Cardiac muscle cell (in vitro differentiated cells and primary cell): ENCODE results near the gene CUL4A. TPM values are rescaled to one million over a fixed set of nuclear protein-coding genes. Genes with fewer than 3 reads are reported as not detected.
A peak's percentile ranks its signal among the peaks of the same experiment; 100 is the strongest.

Source experiments
- DNase-seq, 2 donors: peaks; one replicate each; pipeline versions ENCODE4 v3.0.0 to v3.0.0-alpha.2; 2010 to 2017; ENCODE audit warnings: low read depth in 1 of 2, low spot score in 1 of 2
- H3K27ac ChIP-seq: fragments of 200-600 bp; sonication (generic); 2 replicates; pipeline ENCODE4 v1.5.1; 2016
- H3K27me3 ChIP-seq: fragments of 200-600 bp; sonication (generic); 2 replicates; pipeline ENCODE4 v1.6.0; 2016; ENCODE audit warnings: control low read depth
- H3K36me3 ChIP-seq: fragments of 200-600 bp; sonication (generic); 2 replicates; pipeline ENCODE4 v1.5.1; 2016; ENCODE audit warnings: control low read depth
- H3K4me1 ChIP-seq: fragments of 200-600 bp; sonication (generic); 2 replicates; pipeline ENCODE4 v1.8.1; 2017; ENCODE audit warnings: low read depth, mild to moderate bottlenecking, mixed run types
- H3K4me3 ChIP-seq: fragments of 200-600 bp; sonication (generic); 2 replicates; pipeline ENCODE4 v1.5.1; 2016; ENCODE audit warnings: mild to moderate bottlenecking
- H3K9me3 ChIP-seq: fragments of 200-600 bp; sonication (generic); 2 replicates; pipeline ENCODE4 v1.5.1; 2017; ENCODE audit warnings: low read depth, mild to moderate bottlenecking, control low read depth
- polyA plus RNA-seq: library from polyadenylated mRNA; unstranded; fragments of >200 nt; fragmentation: Nextera tagmentation; extraction: Ambion mirVana; gene quantifications from 2 replicates; pipeline ENCODE4 v1.2.1, GENCODE V29; 2016
- total RNA-seq: library from RNA; depleted of rRNA; stranded (reverse); fragments of >200 nt; gene quantifications from 2 replicates; pipeline ENCODE4 v1.2.3, GENCODE V29; 2016
- TF ChIP-seq, protein P1 (sequence below): IDR thresholded peaks from 2 replicates; pipeline ENCODE4 v1.5.1; 2012; ENCODE audit warnings: low read depth, mild to moderate bottlenecking, low read length

CUL4A gene
- total and polyA plus RNA-seq, 2 experiments from 2014 or later: 57.7 to 89.3 TPM

DNA sequence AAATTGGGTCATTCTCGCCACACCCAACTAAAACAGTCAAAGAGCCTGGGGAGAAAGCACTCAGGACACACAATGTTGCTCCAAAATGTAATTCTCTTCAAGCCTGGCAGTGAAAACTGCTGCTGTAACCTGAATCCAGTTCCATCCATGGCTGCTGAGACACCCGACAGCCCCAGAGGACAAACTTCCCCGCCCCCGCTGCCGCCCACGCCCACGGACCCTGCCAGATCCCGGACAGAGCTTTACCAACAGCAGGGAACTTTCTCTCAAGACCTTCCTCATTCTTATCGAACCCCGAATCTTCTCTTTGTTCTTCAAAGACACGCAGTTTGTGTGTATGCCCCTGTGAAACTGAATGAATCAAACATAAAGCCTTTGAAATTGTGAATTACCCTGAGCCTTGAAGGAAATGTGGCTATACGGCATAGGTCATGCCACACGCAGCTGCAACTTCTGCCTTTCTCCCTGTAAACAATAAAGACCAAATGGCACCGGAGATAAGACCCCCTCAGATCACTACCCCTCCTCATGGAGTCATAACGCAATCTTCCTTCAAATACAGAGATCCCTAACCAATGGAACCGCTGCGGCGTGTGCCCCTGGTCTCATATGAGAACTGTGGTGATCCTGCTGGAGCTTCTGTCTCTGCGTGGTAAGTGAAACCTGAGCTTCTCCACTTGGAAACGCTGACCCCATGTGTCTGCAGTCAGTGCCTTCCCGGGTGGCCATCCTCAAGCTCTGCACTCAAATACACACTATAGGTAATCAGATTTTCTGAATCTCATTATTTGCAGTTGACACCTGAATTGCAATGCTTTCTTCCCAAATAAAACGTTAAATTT is 82.8 kb downstream of the CUL4A start:
- H3K36me3 ChIP-seq: no peaks in the 10 kb centered on the region
- DNase-seq: peak; percentile 27 to 36
- H3K27me3 ChIP-seq: peaks cover 12% of the 10 kb centered on the region
- no peak overlapping the region for H3K4me3 ChIP-seq
- TF ChIP-seq, protein P1, sequence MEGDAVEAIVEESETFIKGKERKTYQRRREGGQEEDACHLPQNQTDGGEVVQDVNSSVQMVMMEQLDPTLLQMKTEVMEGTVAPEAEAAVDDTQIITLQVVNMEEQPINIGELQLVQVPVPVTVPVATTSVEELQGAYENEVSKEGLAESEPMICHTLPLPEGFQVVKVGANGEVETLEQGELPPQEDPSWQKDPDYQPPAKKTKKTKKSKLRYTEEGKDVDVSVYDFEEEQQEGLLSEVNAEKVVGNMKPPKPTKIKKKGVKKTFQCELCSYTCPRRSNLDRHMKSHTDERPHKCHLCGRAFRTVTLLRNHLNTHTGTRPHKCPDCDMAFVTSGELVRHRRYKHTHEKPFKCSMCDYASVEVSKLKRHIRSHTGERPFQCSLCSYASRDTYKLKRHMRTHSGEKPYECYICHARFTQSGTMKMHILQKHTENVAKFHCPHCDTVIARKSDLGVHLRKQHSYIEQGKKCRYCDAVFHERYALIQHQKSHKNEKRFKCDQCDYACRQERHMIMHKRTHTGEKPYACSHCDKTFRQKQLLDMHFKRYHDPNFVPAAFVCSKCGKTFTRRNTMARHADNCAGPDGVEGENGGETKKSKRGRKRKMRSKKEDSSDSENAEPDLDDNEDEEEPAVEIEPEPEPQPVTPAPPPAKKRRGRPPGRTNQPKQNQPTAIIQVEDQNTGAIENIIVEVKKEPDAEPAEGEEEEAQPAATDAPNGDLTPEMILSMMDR: no peak
- H3K27ac ChIP-seq: no peak overlapping the region
- H3K4me1 ChIP-seq: peaks cover 5% of the 10 kb centered on the region
- no peaks in the 10 kb centered on the region for H3K9me3 ChIP-seq

DNA sequence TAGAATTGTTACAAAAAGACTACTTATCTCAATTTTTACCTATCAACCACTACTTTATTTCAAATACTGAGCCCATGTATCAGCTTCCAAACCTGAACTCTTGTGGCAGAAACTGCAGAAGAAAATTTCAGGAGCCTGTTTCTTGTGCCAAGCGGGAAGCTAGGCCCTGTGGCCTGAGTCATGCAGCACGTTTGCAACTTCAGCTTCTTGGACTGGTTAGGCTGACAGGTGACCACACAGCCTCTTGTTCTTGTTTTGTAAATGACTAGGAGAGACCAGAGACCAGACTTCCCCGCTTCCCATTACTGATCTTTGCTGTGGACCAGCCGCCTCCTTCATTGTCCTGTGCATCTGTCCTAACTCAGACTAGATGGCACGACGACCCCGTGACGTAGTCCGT is 84.3 kb downstream of the CUL4A start:
- H3K36me3 ChIP-seq: no peaks in the 10 kb centered on the region
- TF ChIP-seq, protein P1: no peak
- no peak overlapping the region for H3K4me3 ChIP-seq
- H3K27ac ChIP-seq: no peak overlapping the region
- no peaks in the 10 kb centered on the region for H3K9me3 ChIP-seq
- H3K4me1 ChIP-seq: peaks cover 16% of the 10 kb centered on the region
- H3K27me3 ChIP-seq: peaks cover 12% of the 10 kb centered on the region
- DNase-seq: no peak

DNA sequence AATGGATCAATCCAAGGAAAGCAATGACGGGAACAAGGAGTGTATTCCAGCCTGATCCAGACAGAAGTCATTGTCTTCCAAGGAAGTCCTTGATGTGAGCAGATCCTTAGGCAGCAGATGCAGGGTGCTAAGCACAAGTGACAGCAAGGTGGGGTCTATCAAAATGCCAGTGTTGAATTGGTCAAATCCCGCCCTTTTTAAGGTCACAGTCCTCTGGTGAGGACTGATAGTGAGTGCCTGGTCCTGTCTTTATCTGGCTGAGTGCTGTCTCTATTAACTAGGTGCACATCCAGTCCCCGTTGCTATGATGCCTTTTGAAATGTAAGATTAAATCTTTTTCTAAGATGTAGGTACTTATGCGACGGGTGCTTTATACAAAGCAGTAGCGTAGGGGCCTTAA is 86.4 kb downstream of the CUL4A start:
- Histone ChIP-seq H3K27me3 (no peaks in the 10 kb centered on the region), H3K9me3 (no peaks in the 10 kb centered on the region), H3K4me3 (no peak overlapping the region), H3K36me3 (no peaks in the 10 kb centered on the region), H3K27ac (no peak overlapping the region), H3K4me1 (peaks cover 16% of the 10 kb centered on the region)
- TF ChIP-seq, protein P1: no peak
- no peak for DNase-seq

DNA sequence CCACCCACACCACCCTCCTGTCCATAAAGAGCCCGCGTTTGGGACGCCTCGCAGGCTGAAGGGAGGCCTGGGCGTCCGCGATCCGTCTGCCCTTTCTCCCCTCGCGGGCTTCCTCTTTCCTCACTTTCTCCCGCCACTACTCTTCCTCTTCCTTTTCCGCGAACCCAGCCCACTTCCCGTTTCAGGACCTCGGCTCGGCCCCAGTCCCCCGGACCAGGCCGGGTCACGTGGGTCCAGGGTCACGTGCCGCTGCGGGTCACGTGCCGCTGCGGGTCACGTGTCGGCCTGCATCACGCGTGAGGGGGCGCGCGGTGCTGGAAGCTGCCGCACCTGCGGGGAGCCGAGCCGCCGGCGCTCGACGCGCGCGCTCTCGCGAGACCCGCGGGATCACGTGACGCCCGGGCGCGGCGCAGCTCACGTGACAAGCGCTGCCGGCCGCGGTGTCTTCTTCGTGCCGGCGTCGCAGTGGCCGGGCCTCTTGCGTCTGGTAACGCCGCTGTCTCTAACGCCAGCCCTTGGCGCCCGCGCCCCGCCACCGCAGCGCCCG is 87.5 kb downstream of the CUL4A start, which contains the start of gene LAMP1:
Gene LAMP1 (plus strand): TSS at position 417 of the 547 bp plus-strand sequence. CDS start 196 bp downstream, outside the sequence.
- Histone ChIP-seq H3K36me3 (no peaks in the 10 kb centered on the region), H3K27me3 (no peaks in the 10 kb centered on the region), H3K4me3 (peak within 1 kb of the TSS; percentile 93), H3K9me3 (no peaks in the 10 kb centered on the region), H3K4me1 (peaks cover 13% of the 10 kb centered on the region), H3K27ac (peak within 1 kb of the TSS; percentile 93)
- TF ChIP-seq, protein P1: no peak
- DNase-seq: peak; percentile 96 to 99

DNA sequence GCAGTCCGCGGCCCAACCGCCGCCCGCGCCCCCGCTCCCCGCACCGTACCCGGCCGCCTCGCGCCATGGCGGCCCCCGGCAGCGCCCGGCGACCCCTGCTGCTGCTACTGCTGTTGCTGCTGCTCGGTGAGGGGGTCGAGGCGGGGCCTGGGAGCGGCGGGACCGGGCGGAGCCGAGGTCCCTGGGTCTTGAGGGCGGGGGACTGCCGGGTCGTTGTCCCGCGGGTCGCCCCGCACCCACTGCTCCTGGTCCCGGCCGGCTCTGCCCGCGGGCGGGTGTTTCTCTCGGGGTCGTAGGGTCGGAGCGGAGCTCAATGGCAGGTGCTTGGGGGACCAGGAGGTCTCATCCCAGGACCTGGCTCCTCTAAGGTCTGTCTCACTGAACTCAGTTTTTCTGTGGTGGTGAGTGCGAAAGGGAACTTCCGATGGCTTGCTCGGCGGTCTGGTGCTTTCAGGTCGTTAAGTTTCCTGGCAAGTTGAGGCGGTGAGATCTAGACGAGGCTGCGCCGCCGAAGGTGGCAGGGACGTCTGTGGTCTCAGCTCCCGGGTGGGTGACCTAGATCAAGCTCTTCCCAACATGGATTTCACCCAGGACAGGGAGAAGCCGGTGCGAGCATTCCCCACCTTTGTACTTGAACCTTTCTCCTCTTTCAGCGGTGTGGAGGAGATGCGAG is 88.1 kb downstream of the CUL4A start:
- Histone ChIP-seq H3K36me3 (no peaks in the 10 kb centered on the region), H3K27me3 (no peaks in the 10 kb centered on the region), H3K4me1 (peaks cover 11% of the 10 kb centered on the region), H3K9me3 (no peaks in the 10 kb centered on the region), H3K4me3 (peak overlapping the region; percentile 93), H3K27ac (peak overlapping the region; percentile 83)
- no peak for DNase-seq
- TF ChIP-seq, protein P1: no peak
